Neutrophil (primary cell): ENCODE data around the gene NFILZ.

Experiments used
- H3K27ac ChIP-seq: fragments of 200-600 bp; sonication (generic); 2 replicates; pipeline ENCODE4 v1.5.1; 2016; ENCODE audit warnings: mild to moderate bottlenecking, moderate library complexity
- H3K27me3 ChIP-seq: fragments of 200-600 bp; sonication (generic); 2 replicates; pipeline ENCODE4 v1.6.0; 2016; ENCODE audit warnings: mild to moderate bottlenecking
- H3K36me3 ChIP-seq: fragments of 200-600 bp; sonication (generic); 2 replicates; pipeline ENCODE4 v1.5.1; 2017
- H3K4me1 ChIP-seq, 2 experiments: fragments of 200-600 bp in 1 of 2; sonication (generic) in 1 of 2; 1 replicate in 1 of 2; 2 replicates in 1 of 2; pipeline versions ENCODE4 v1.5.1 to v1.6.1; 2013 to 2016; ENCODE audit warnings: low read depth in 1 of 2, low read length in 1 of 2, mild to moderate bottlenecking in 1 of 2, moderate library complexity in 1 of 2; ENCODE audit not compliant: control insufficient read depth in 1 of 2, insufficient read depth in 1 of 2
- H3K4me3 ChIP-seq, 2 experiments: fragments of 200-600 bp in 1 of 2; sonication (generic) in 1 of 2; 1 replicate in 1 of 2; 2 replicates in 1 of 2; pipeline ENCODE4 v1.5.1; 2013 to 2016; ENCODE audit warnings: low read depth in 1 of 2, low read length in 1 of 2, mild to moderate bottlenecking in 1 of 2, moderate library complexity in 1 of 2
- H3K9me3 ChIP-seq: fragments of 200-600 bp; sonication (generic); 2 replicates; pipeline ENCODE4 v1.5.1; 2016
- CTCF ChIP-seq: fragments of 200-600 bp; sonication (generic); IDR thresholded peaks from 2 replicates; pipeline ENCODE4 v1.5.1; 2016; ENCODE audit warnings: antibody characterized with exemption

Gene NFILZ

GRCh38 chr19:8654591-8655339 lies 24.3 kb downstream of the NFILZ start:
- Histone ChIP-seq H3K9me3 (no peaks in the 10 kb centered on the region), H3K4me1 (peaks cover 19 to 21% of the 10 kb centered on the region in 2 experiments), H3K4me3 (peak overlapping the region; percentile 36 to 39), H3K27ac (no peak overlapping the region), H3K27me3 (peaks cover 19% of the 10 kb centered on the region), H3K36me3 (no peaks in the 10 kb centered on the region)
- TF ChIP-seq CTCF, result peak; percentile 85

DNA sequence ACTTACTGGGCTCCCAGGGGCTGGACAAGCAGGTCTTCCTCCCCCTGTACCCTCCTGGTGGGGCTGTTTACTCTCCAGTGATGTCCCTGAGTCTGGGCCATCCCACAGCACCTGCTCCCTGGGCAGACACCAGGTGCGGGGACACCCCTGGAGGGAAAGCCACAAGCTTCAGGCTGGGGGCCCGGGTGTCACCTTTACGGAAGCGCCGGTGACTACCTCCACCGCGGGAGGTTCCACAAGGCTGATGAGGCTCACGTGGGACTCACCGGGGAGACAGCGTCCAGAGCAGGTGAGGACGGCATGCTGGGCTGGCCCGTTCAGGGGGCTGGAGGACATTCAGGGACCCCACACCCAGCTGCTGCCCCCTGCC lies 24.9 kb downstream of the NFILZ start:
- no peaks in the 10 kb centered on the region for H3K36me3 ChIP-seq
- peaks cover 23% of the 10 kb centered on the region for H3K27me3 ChIP-seq
- no peak overlapping the region for H3K27ac ChIP-seq
- no peak for TF ChIP-seq CTCF
- H3K4me3 ChIP-seq, result no peak overlapping the region
- no peaks in the 10 kb centered on the region for H3K9me3 ChIP-seq
- H3K4me1 ChIP-seq, result peaks cover 13 to 16% of the 10 kb centered on the region in 2 experiments

DNA sequence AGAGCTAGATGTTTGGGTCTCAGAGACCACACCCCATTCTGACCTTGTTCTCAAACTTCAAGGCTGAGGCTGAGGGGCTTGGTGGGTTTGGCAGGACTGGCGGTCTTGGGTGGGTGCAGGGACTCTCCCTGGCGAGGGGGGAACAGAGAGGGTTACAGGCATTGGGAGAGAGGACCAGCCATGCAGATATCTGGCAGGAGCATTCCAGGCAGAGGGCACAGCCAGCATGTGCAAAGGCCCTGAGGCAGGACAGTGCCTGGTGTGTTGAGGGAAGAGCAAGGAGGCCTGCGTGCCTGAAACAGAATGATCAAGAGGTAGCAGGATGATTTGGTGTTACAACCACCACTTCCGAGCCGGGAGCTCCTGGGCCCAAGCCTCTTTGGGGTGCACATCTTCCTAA lies 27.4 kb downstream of the NFILZ start:
- Histone ChIP-seq H3K9me3 (no peaks in the 10 kb centered on the region), H3K4me1 (peaks cover 6 to 9% of the 10 kb centered on the region in 2 experiments), H3K4me3 (no peak overlapping the region), H3K36me3 (no peaks in the 10 kb centered on the region), H3K27me3 (peaks cover 24% of the 10 kb centered on the region), H3K27ac (no peak overlapping the region)
- TF ChIP-seq CTCF, result no peak

- H3K27me3 ChIP-seq, result peaks cover 44% of the 10 kb centered on the region
- H3K4me3 ChIP-seq, result no peak overlapping the region
- no peak for TF ChIP-seq CTCF
- H3K9me3 ChIP-seq, result no peaks in the 10 kb centered on the region
- no peaks in the 10 kb centered on the region for H3K36me3 ChIP-seq
- H3K4me1 ChIP-seq, result peaks cover 2% of the 10 kb centered on the region in 2 experiments
- no peak overlapping the region for H3K27ac ChIP-seq
These were observed 29.5 kb downstream of the NFILZ start for GRCh38 chr19:8659905-8660304.

GRCh38 chr19:8662263-8662662 lies 31.8 kb downstream of the NFILZ start:
- no peaks in the 10 kb centered on the region for H3K9me3 ChIP-seq
- TF ChIP-seq CTCF, result no peak
- H3K36me3 ChIP-seq, result no peaks in the 10 kb centered on the region
- no peak overlapping the region for H3K27ac ChIP-seq
- no peaks in the 10 kb centered on the region for H3K4me1 ChIP-seq
- no peak overlapping the region for H3K4me3 ChIP-seq
- peaks cover 52% of the 10 kb centered on the region for H3K27me3 ChIP-seq
